DND-41 (cell line): ENCODE measurements around the gene BTNL9.

Experiments
- CTCF ChIP-seq: IDR thresholded peaks from 2 replicates; pipeline ENCODE4 v1.5.1; 2012; ENCODE audit warnings: borderline replicate concordance, low read length, moderate library complexity, mild to moderate bottlenecking; ENCODE audit not compliant: poor library complexity, severe bottlenecking; ENCODE audit errors: extremely low read depth
- EZH2 ChIP-seq: IDR thresholded peaks from 3 replicates; pipeline ENCODE4 v1.6.1; 2012; ENCODE audit warnings: borderline replicate concordance, low read depth, mild to moderate bottlenecking, moderate library complexity, low read length, inconsistent platforms; ENCODE audit not compliant: severe bottlenecking

- TF ChIP-seq CTCF (no peak), EZH2 (no peak)
Measured at GRCh38 chr5:181041043-181041442, 977 bp downstream of the BTNL9 start.
